HCT116 (cell line): ENCODE measurements around the gene CCSER1. TPM values are rescaled to one million over a fixed set of nuclear protein-coding genes. Genes with fewer than 3 reads are reported as not detected.
A peak's percentile ranks its signal among the peaks of the same experiment; 100 is the strongest.
"Not testable (repeated sequence)": the region's sequence is repeated elsewhere in the genome, so short reads cannot be mapped to it uniquely, and the experiment has no call there.

Source experiments
- ATAC-seq: fragments of 200-7000 bp; cut with Tn5 transposase; 2 replicates; pipeline ENCODE4 v1.9.1; 2020; ENCODE audit warnings: mild to moderate bottlenecking, moderate library complexity
- BruUV-seq: library from RNA; stranded (reverse); fragments of 400-500 nt; replicated peaks from 2 replicates; lab custom pipeline; 2021; lab: Mats Ljungman, UMichigan
- CTCF ChIA-PET: fragments of 300-600 bp; sonication (Branson Sonifier 250); formaldehyde crosslinking; loops from one replicate; lab custom pipeline; 2021; ENCODE audit warnings: antibody characterized with exemption; lab: Charles Lee
- POLR2A ChIA-PET: fragments of 300-600, 350-600 bp; sonication (Branson Sonifier 250); formaldehyde crosslinking; loops from one replicate; lab custom pipeline; 2021; ENCODE audit warnings: antibody characterized with exemption; lab: Charles Lee
- RAD21 ChIA-PET, 2 experiments: fragments of 300-600 bp; sonication (Branson Sonifier 250); formaldehyde crosslinking; loops; one replicate each; lab custom pipeline; 2023; ENCODE audit warnings: low total read pairs in 2 of 2; ENCODE audit not compliant: uncharacterized antibody in 2 of 2, unreplicated experiment in 2 of 2, low non-redundant PET in 1 of 2; lab: Charles Lee
- DNase-seq: peaks from one replicate; pipeline ENCODE4 v3.0.0-alpha.2; 2010; ENCODE audit warnings: low read depth, low spot score
- H2AFZ ChIP-seq: fragments of 200-600 bp; shearing (Covaris generic), sonication (generic); 2 replicates; pipeline ENCODE4 v1.6.1; 2017; ENCODE audit warnings: low read depth, mixed run types, mixed read lengths, antibody characterized with exemption, low read length; ENCODE audit not compliant: poor library complexity, severe bottlenecking
- H3K27ac ChIP-seq: 2 replicates; pipeline ENCODE4 v1.5.1; 2012; ENCODE audit warnings: low read depth, low read length
- H3K27me3 ChIP-seq: fragments of 200-600 bp; sonication (generic); 2 replicates; pipeline ENCODE4 v1.6.1; 2016; ENCODE audit warnings: mixed run types, low read length, mixed read lengths; ENCODE audit not compliant: insufficient read depth
- H3K36me3 ChIP-seq, 2 experiments: fragments of 200-500 bp in 1 of 2; fragments of 200-600 bp in 1 of 2; sonication (Bioruptor generic) in 1 of 2; sonication (generic) in 1 of 2; 2 replicates each; pipeline versions ENCODE4 v1.5.1 to v1.6.1; 2014 to 2016; ENCODE audit warnings: low read length in 2 of 2, inconsistent platforms in 1 of 2, mixed read lengths in 1 of 2, mixed run types in 1 of 2; ENCODE audit not compliant: insufficient read depth in 2 of 2, control insufficient read depth in 1 of 2
- H3K4me1 ChIP-seq, 2 experiments: fragments of 200-600 bp in 1 of 2; sonication (generic) in 1 of 2; 2 replicates each; pipeline versions ENCODE4 v1.5.1 to v1.6.1; 2012 to 2017; ENCODE audit warnings: low read length in 2 of 2, inconsistent platforms in 1 of 2, mild to moderate bottlenecking in 1 of 2, mixed read lengths in 1 of 2, mixed run types in 1 of 2, moderate library complexity in 1 of 2; ENCODE audit not compliant: insufficient read depth in 2 of 2, control insufficient read depth in 1 of 2
- H3K4me2 ChIP-seq: fragments of 200-600 bp; sonication (generic); 2 replicates; pipeline ENCODE4 v1.6.1; 2017; ENCODE audit warnings: mixed run types, low read length, mixed read lengths
- H3K4me3 ChIP-seq, 2 experiments: fragments of 200-600 bp in 1 of 2; sonication (generic) in 1 of 2; replicated peaks in 1 of 2; 2 replicates each; pipeline ENCODE4 v1.5.1; 2011 to 2016; ENCODE audit warnings: low read length in 2 of 2, control low read depth in 1 of 2, low read depth in 1 of 2, mild to moderate bottlenecking in 1 of 2, mixed read lengths in 1 of 2, mixed run types in 1 of 2
- H3K79me2 ChIP-seq: fragments of 200-600 bp; sonication (generic); 2 replicates; pipeline ENCODE4 v1.6.1; 2017; ENCODE audit warnings: mild to moderate bottlenecking, mixed run types, low read length, moderate library complexity, mixed read lengths; ENCODE audit not compliant: insufficient read depth
- H3K9ac ChIP-seq: fragments of 200-600 bp; sonication (generic); 2 replicates; pipeline ENCODE4 v1.6.1; 2016; ENCODE audit warnings: low read length, mixed read lengths
- H3K9me2 ChIP-seq: fragments of 200-600 bp; sonication (generic), shearing (Covaris generic); 2 replicates; pipeline ENCODE4 v1.6.1; 2017; ENCODE audit warnings: mixed run types, mild to moderate bottlenecking, moderate library complexity; ENCODE audit not compliant: insufficient read depth
- H3K9me3 ChIP-seq, 2 experiments: fragments of 200-500 bp in 1 of 2; fragments of 200-600 bp in 1 of 2; sonication (Bioruptor generic) in 1 of 2; sonication (generic) in 1 of 2; 2 replicates each; pipeline ENCODE4 v1.6.1; 2014 to 2017; ENCODE audit warnings: low read length in 2 of 2, mixed read lengths in 2 of 2, inconsistent platforms in 1 of 2, low read depth in 1 of 2, mild to moderate bottlenecking in 1 of 2, mixed run types in 1 of 2, moderate library complexity in 1 of 2; ENCODE audit not compliant: control insufficient read depth in 1 of 2, insufficient read depth in 1 of 2
- H4K20me1 ChIP-seq: fragments of 200-600 bp; sonication (generic), shearing (Covaris generic); 2 replicates; pipeline ENCODE4 v1.6.1; 2017; ENCODE audit warnings: mixed run types, mild to moderate bottlenecking, moderate library complexity; ENCODE audit not compliant: insufficient read depth
- CBX3 ChIP-seq: IDR thresholded peaks from 2 replicates; pipeline ENCODE4 v1.6.1; 2012; ENCODE audit warnings: low read depth
- CEBPB ChIP-seq: IDR thresholded peaks from 2 replicates; pipeline ENCODE4 v1.6.1; 2012; ENCODE audit warnings: low read depth
- CTCF ChIP-seq, 3 experiments: fragments of 200-600 bp in 1 of 3; sonication (generic) in 1 of 3; IDR thresholded peaks in 2 of 3; conservative IDR thresholded peaks in 1 of 3; 2 replicates each; pipeline ENCODE4 v1.5.1; 2012 to 2017; ENCODE audit warnings: low read depth in 2 of 3, low read length in 2 of 3, antibody characterized with exemption in 1 of 3, borderline replicate concordance in 1 of 3, control low read depth in 1 of 3, mild to moderate bottlenecking in 1 of 3, mixed read lengths in 1 of 3, mixed run types in 1 of 3, moderate library complexity in 1 of 3; ENCODE audit not compliant: insufficient read depth in 1 of 3
- ELF1 ChIP-seq: IDR thresholded peaks from 2 replicates; pipeline ENCODE4 v1.6.1; 2012; ENCODE audit warnings: low read depth, borderline replicate concordance
- EZH2phosphoT487 ChIP-seq: fragments of 200-600 bp; IDR thresholded peaks from 2 replicates; pipeline ENCODE4 v1.6.1; 2018; ENCODE audit warnings: antibody characterized with exemption, borderline replicate concordance
- FOSL1 ChIP-seq: IDR thresholded peaks from 2 replicates; pipeline ENCODE4 v1.6.1; 2012; ENCODE audit warnings: low read depth
- JUND ChIP-seq: IDR thresholded peaks from 2 replicates; pipeline ENCODE4 v1.6.1; 2012
- MAX ChIP-seq: IDR thresholded peaks from 2 replicates; pipeline ENCODE4 v1.6.1; 2012
- POLR2A ChIP-seq: IDR thresholded peaks from 2 replicates; pipeline ENCODE4 v1.7.0; 2011; ENCODE audit warnings: borderline replicate concordance; ENCODE audit not compliant: insufficient read depth, insufficient read length; ENCODE audit errors: extremely low read depth
- POLR2AphosphoS5 ChIP-seq: IDR thresholded peaks from 2 replicates; pipeline ENCODE4 v1.6.1; 2011; ENCODE audit warnings: mild to moderate bottlenecking, low read depth, low read length, moderate library complexity
- RAD21 ChIP-seq: IDR thresholded peaks from 2 replicates; pipeline ENCODE4 v1.6.1; 2012; ENCODE audit warnings: low read depth, mild to moderate bottlenecking
- SIN3A ChIP-seq: IDR thresholded peaks from 2 replicates; pipeline ENCODE4 v1.6.1; 2012; ENCODE audit warnings: low read depth
- SP1 ChIP-seq: IDR thresholded peaks from 2 replicates; pipeline ENCODE4 v1.6.1; 2012; ENCODE audit warnings: low read depth
- SRF ChIP-seq: IDR thresholded peaks from 2 replicates; pipeline ENCODE4 v1.6.1; 2012; ENCODE audit warnings: low read depth
- TCF7L2 ChIP-seq: IDR thresholded peaks from 2 replicates; pipeline ENCODE4 v1.7.0; 2011; ENCODE audit warnings: borderline replicate concordance, inconsistent platforms; ENCODE audit not compliant: insufficient read depth, insufficient read length; ENCODE audit errors: extremely low read depth
- YY1 ChIP-seq: IDR thresholded peaks from 2 replicates; pipeline ENCODE4 v1.6.1; 2011; ENCODE audit warnings: low read length, low read depth, moderate library complexity, mild to moderate bottlenecking; ENCODE audit not compliant: insufficient replicate concordance; ENCODE audit errors: extremely low read depth
- ZBTB33 ChIP-seq: IDR thresholded peaks from 2 replicates; pipeline ENCODE4 v1.6.1; 2011; ENCODE audit warnings: mild to moderate bottlenecking, low read length, moderate library complexity; ENCODE audit not compliant: insufficient replicate concordance; ENCODE audit errors: extremely low read depth
- ZFX ChIP-seq: fragments of 450-650 bp; IDR thresholded peaks from 2 replicates; pipeline ENCODE4 v1.6.1; 2017
- intact Hi-C: fragments of 100-400 bp; cut with micrococcal nuclease; formaldehyde crosslinking; loops from 2 replicates; pipeline ENCODE4 v1.10.0; 2022
- total RNA-seq: library from RNA; stranded (reverse); gene quantifications from one replicate; pipeline ENCODE4 v1.2.1, GENCODE V29; 2021; ENCODE audit not compliant: unreplicated experiment

CCSER1 gene
- total RNA-seq, 1 experiment from 2014 or later: 6.7 TPM

GRCh38 chr4:90911724-90912434, 784.7 kb downstream of the CCSER1 start:
- intact Hi-C loops, POLR2A ChIA-PET, H3K4me3 ChIP-seq, H3K79me2 ChIP-seq, H3K27me3 ChIP-seq, BruUV-seq, DNase-seq, H3K9ac ChIP-seq, H3K9me3 ChIP-seq, H3K9me2 ChIP-seq, H3K36me3 ChIP-seq, H4K20me1 ChIP-seq, H3K27ac ChIP-seq, CTCF ChIA-PET, H3K4me2 ChIP-seq, H3K4me1 ChIP-seq, H2AFZ ChIP-seq: not testable (repeated sequence)
- TF ChIP-seq CTCF (IDR thresholded peaks at IDR 0.05 in 2 of 3, conservative IDR thresholded peaks at IDR 0.05 in 1 of 3; ENCODE audit: borderline replicate concordance in 1 of 3, insufficient read depth in 1 of 3, low read depth in 2 of 3, low read length in 2 of 3): 0 out of 6 replicates have a peak, but pooled peaks of 1 of the 3 experiments have one; percentile 6
- ATAC-seq: peak; percentile 52; the same call in 1 of the 2 replicates
- RAD21 ChIA-PET: interaction anchor here in 1 of 2 experiments (0.6 kb wide), 1 partner anchor 45 kb away, joined by 3 read pairs; no protein-coding TSS in a partner anchor

- BruUV-seq: no TSS peak
- ATAC-seq (no peak), DNase-seq (no peak)
- H3K9me3 ChIP-seq: no peaks in the 10 kb centered on the region
- no peak overlapping the region for H3K27ac ChIP-seq
- no peak overlapping the region for H3K4me3 ChIP-seq
- POLR2A ChIA-PET: no interaction called here
- H3K36me3 ChIP-seq: no peaks in the 10 kb centered on the region
- no peak overlapping the region for H2AFZ ChIP-seq
- no peak overlapping the region for H3K4me2 ChIP-seq
- no peaks in the 10 kb centered on the region for H3K9me2 ChIP-seq
- no peaks in the 10 kb centered on the region for H3K79me2 ChIP-seq
- no peaks in the 10 kb centered on the region for H4K20me1 ChIP-seq
- RAD21 ChIA-PET: no interaction called here
- no peak overlapping the region for H3K9ac ChIP-seq
- H3K4me1 ChIP-seq: no peaks in the 10 kb centered on the region
- CTCF ChIA-PET: no interaction called here
- intact Hi-C loops: no loop called here
- no peaks in the 10 kb centered on the region for H3K27me3 ChIP-seq
- TF ChIP-seq ZBTB33: no peak
- no peak for TF ChIP-seq MAX
- TF ChIP-seq TCF7L2: no peak
- TF ChIP-seq YY1: no peak
- no peak for TF ChIP-seq ZFX
- TF ChIP-seq FOSL1: no peak
- no peak for TF ChIP-seq CEBPB
- no peak for TF ChIP-seq RAD21
- no peak for TF ChIP-seq SRF
- no peak for TF ChIP-seq SIN3A
- TF ChIP-seq EZH2phosphoT487: no peak
- TF ChIP-seq CBX3: no peak
- no peak for TF ChIP-seq ELF1
- no peak for TF ChIP-seq POLR2AphosphoS5
- no peak for TF ChIP-seq JUND
- no peak for TF ChIP-seq POLR2A
- TF ChIP-seq SP1: no peak
These were observed 795.0 kb downstream of the CCSER1 start for GRCh38 chr4:90922174-90922573.
